Natural killer cell (primary cell): Measurements from ENCODE around the gene KCNQ2. TPM values are rescaled to one million over a fixed set of nuclear protein-coding genes. Genes with fewer than 3 reads are reported as not detected.

Experiments used
- ATAC-seq, 3 donors: fragments of 150-1000 bp in 2 of 3; fragments of 200-7000 bp in 1 of 3; cut with Tn5 transposase; 1 replicate in 1 of 3; 2 replicates in 2 of 3; pipeline ENCODE4 v1.10.0; 2021; ENCODE audit warnings: mild to moderate bottlenecking in 2 of 3, moderate library complexity in 2 of 3
- DNase-seq, 2 donors: peaks; one replicate each; pipeline versions ENCODE4 v3.0.0 to v3.0.0-alpha.2; 2013 to 2021; ENCODE audit warnings: mixed read lengths in 1 of 2
- H3K27ac ChIP-seq: one replicate; pipeline ENCODE4 v1.5.1; 2013; ENCODE audit warnings: mild to moderate bottlenecking, low read length
- H3K27me3 ChIP-seq: one replicate; pipeline ENCODE4 v1.6.1; 2013; ENCODE audit warnings: low read length; ENCODE audit not compliant: control insufficient read depth, insufficient read depth
- H3K36me3 ChIP-seq: one replicate; pipeline ENCODE4 v1.6.1; 2013; ENCODE audit warnings: low read length; ENCODE audit not compliant: control insufficient read depth, insufficient read depth
- H3K4me1 ChIP-seq: one replicate; pipeline ENCODE4 v1.6.1; 2013; ENCODE audit warnings: low read length; ENCODE audit not compliant: control insufficient read depth, insufficient read depth
- H3K4me3 ChIP-seq: one replicate; pipeline ENCODE4 v1.5.1; 2013; ENCODE audit warnings: low read length
- H3K9me3 ChIP-seq: one replicate; pipeline ENCODE4 v1.6.1; 2013; ENCODE audit warnings: low read length; ENCODE audit not compliant: control insufficient read depth, insufficient read depth
- H3K27ac Mint-ChIP-seq, 2 donors: one replicate each; pipeline ENCODE4 v1.8.0; 2022; ENCODE audit warnings: mild to moderate bottlenecking in 2 of 2, mixed read lengths in 2 of 2, moderate library complexity in 1 of 2
- H3K27me3 Mint-ChIP-seq, 2 donors: one replicate each; pipeline ENCODE4 v1.8.0; 2022; ENCODE audit warnings: low read depth in 2 of 2, mixed read lengths in 2 of 2
- H3K36me3 Mint-ChIP-seq: one replicate; pipeline ENCODE4 v1.8.0; 2022; ENCODE audit warnings: mixed read lengths
- H3K4me1 Mint-ChIP-seq, 2 donors: one replicate each; pipeline ENCODE4 v1.8.0; 2022; ENCODE audit warnings: mixed read lengths in 2 of 2
- H3K4me3 Mint-ChIP-seq: one replicate; pipeline ENCODE4 v1.8.0; 2022; ENCODE audit warnings: mild to moderate bottlenecking, moderate library complexity, mixed read lengths
- H3K9me3 Mint-ChIP-seq, 2 donors: one replicate each; pipeline ENCODE4 v1.8.0; 2022; ENCODE audit warnings: mixed read lengths in 2 of 2
- CTCF ChIP-seq: fragments of 200-600 bp; IDR thresholded peaks from one replicate; pipeline ENCODE4 v1.8.0; 2022; ENCODE audit warnings: antibody characterized with exemption
- WGBS: methylation state at CpG from one replicate; pipeline ENCODE4 v1.1.7; 2013; ENCODE audit warnings: missing lambda C conversion rate; ENCODE audit not compliant: insufficient coverage; 5-methylcytosine and 5-hydroxymethylcytosine counted together
- intact Hi-C: fragments of 100-400 bp; cut with micrococcal nuclease; formaldehyde crosslinking; loops from one replicate; pipeline ENCODE4 v1.14.2; 2022
- total RNA-seq, 4 donors: library from RNA; stranded (reverse); fragments of 120-200 nt in 1 of 4; gene quantifications; one replicate each; pipeline versions ENCODE4 v1.2.3 to v1.2.4, GENCODE V29; 2013 to 2022

Gene KCNQ2
- total RNA-seq, 3 donors from 2014 or later (not counting 1 experiment from before 2014, with no cell fraction given), result not detected

DNA sequence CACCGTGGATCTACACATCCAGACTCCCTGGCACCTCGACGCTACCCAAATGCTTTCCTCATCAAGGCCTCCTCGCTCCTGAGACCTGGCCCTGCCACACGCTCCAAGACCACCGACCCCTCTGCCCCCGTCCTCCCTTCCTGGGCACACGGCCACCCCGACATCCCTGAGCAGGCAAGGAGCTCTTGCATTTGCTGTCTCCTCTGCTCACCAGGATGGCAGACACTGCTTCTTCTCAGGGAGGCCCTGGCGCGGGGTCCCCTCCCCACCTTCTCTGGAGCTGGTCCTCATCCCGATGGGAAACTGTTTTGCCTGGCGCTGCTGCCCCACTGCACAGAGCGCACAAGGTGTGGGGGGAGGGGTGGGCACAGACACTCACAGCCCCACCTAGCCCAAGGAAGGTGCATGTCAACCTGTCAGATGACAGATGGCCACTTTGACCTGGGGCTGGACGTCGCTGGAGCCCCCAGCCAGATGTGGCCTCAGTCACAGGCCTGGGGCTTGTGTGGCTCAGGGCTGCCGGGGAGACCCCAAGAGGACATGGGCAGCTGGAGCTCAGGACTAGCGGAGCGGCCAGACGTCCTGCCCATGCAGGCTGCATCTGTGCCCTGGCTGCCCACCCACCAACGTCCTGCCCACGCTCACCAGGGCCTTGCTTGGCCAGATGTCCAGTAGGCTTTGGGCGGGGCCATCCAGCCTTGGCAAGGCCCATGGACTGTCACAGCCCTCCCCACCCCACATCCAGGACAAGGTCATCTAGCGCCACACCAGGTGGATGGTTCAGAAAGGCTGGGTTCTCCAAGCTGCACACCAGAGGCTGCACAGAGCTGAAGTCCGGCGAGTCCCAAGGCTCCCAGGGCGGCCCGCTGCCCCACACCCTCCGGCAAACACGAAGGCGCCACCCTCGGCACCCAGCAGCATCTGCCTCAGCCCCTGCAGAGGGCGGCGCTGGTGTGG, 6.2 kb upstream of the KCNQ2 start:
- Histone ChIP-seq H3K9me3 (no peaks in the 10 kb centered on the region), H3K4me1 (no peaks in the 10 kb centered on the region), H3K27ac (no peak overlapping the region), H3K27me3 (peaks cover 15% of the 10 kb centered on the region), H3K36me3 (no peaks in the 10 kb centered on the region), H3K4me3 (no peak overlapping the region)
- no peaks in the 10 kb centered on the region for H3K9me3 Mint-ChIP-seq
- TF ChIP-seq CTCF, result no peak
- H3K27ac Mint-ChIP-seq, result no peak overlapping the region
- intact Hi-C loops, result loop anchor here (2.0 kb wide), 1 partner anchor 16 kb away; no protein-coding TSS in a partner anchor
- peaks cover 0 to 6% of the 10 kb centered on the region in 2 donors for H3K4me1 Mint-ChIP-seq
- H3K36me3 Mint-ChIP-seq, result no peaks in the 10 kb centered on the region
- H3K27me3 Mint-ChIP-seq, result peaks cover 36% of the 10 kb centered on the region in 2 donors
- no peak for ATAC-seq
- H3K4me3 Mint-ChIP-seq, result no peak overlapping the region
- no peak for DNase-seq
- 86% methylated on average over 34 of the region's 34 CpGs for WGBS

DNA sequence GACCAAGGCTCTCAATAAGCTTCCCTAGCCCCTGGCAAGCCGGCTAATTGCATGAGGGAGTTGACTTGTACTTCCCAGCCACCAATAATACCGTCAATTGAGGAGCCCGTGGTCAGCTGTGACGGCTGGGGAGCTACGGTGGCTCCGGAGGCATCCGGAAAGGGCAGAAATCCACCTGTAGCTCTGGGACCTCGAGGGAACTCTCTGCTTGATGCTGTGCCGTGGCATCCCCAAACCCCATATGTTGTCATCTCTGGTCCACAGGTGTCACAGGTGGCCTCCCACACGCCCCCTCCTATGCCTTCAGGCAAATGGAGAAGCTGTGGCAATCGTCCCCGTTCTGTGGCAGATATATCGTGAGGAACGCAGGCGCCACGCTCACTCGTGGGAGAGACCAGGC, 5.5 kb upstream of the KCNQ2 start:
- no peaks in the 10 kb centered on the region for H3K36me3 ChIP-seq
- no peak overlapping the region for H3K4me3 ChIP-seq
- intact Hi-C loops, result loop anchor here (2.0 kb wide), 1 partner anchor 15 kb away; no protein-coding TSS in a partner anchor
- 68% methylated on average over 17 of the region's 17 CpGs for WGBS
- no peaks in the 10 kb centered on the region for H3K4me1 ChIP-seq
- no peak for TF ChIP-seq CTCF
- Mint-ChIP-seq H3K27me3 (peaks cover 35% of the 10 kb centered on the region in 2 donors), H3K36me3 (no peaks in the 10 kb centered on the region), H3K27ac (no peak overlapping the region), H3K9me3 (no peaks in the 10 kb centered on the region), H3K4me1 (peaks cover 0 to 6% of the 10 kb centered on the region in 2 donors), H3K4me3 (no peak overlapping the region)
- peaks cover 21% of the 10 kb centered on the region for H3K27me3 ChIP-seq
- ATAC-seq (no peak), DNase-seq (no peak)
- no peak overlapping the region for H3K27ac ChIP-seq
- no peaks in the 10 kb centered on the region for H3K9me3 ChIP-seq

GRCh38 chr20:63477061-63477616, 4.7 kb upstream of the KCNQ2 start:
- no peak for TF ChIP-seq CTCF
- Histone ChIP-seq H3K27ac (no peak overlapping the region), H3K4me3 (no peak overlapping the region), H3K36me3 (no peaks in the 10 kb centered on the region), H3K9me3 (no peaks in the 10 kb centered on the region), H3K27me3 (peaks cover 21% of the 10 kb centered on the region), H3K4me1 (no peaks in the 10 kb centered on the region)
- WGBS, result 40% methylated on average over 19 of the region's 21 CpGs
- Mint-ChIP-seq H3K4me1 (peaks cover 0 to 6% of the 10 kb centered on the region in 2 donors), H3K4me3 (no peak overlapping the region), H3K9me3 (no peaks in the 10 kb centered on the region), H3K36me3 (no peaks in the 10 kb centered on the region), H3K27ac (no peak overlapping the region), H3K27me3 (peaks cover 29 to 31% of the 10 kb centered on the region in 2 donors)
- intact Hi-C loops, result no loop called here
- no peak for DNase-seq
- no peak for ATAC-seq
